ENCODE results near the gene TBX4.

GRCh38 chr17:61462719-61463315, 10.6 kb downstream of the TBX4 start:
- no peak for TF ChIP-seq CTCF (IDR thresholded peaks at IDR 0.05)
- no peak for TF ChIP-seq POLR2A (IDR thresholded peaks at IDR 0.05)

Data from thyroid gland (tissue), 4 donors.